WERI-Rb-1 (cell line): ENCODE results near the gene WDR3.

Experiments
- DNase-seq: peaks from one replicate; pipeline ENCODE4 v3.0.0-alpha.2; 2020
- H3K27ac ChIP-seq: fragments of 250-450 bp; sonication (Bioruptor Pico); 2 replicates; pipeline ENCODE4 v1.5.1; 2020; ENCODE audit warnings: mild to moderate bottlenecking, moderate library complexity
- H3K27me3 ChIP-seq: fragments of 250-450 bp; sonication (Bioruptor Pico); 2 replicates; pipeline ENCODE4 v1.5.1; 2021; ENCODE audit warnings: mild to moderate bottlenecking, low read depth, moderate library complexity; ENCODE audit not compliant: insufficient read depth, severe bottlenecking
- H3K36me3 ChIP-seq: fragments of 250-450 bp; sonication (Bioruptor Pico); 2 replicates; pipeline ENCODE4 v1.5.1; 2020; ENCODE audit warnings: mild to moderate bottlenecking, moderate library complexity
- H3K4me3 ChIP-seq: 2 replicates; pipeline ENCODE4 v1.5.1; 2011; ENCODE audit warnings: low read depth, mild to moderate bottlenecking, control low read depth, low read length
- H3K9me3 ChIP-seq: fragments of 250-450 bp; sonication (Bioruptor Pico); 2 replicates; pipeline ENCODE4 v1.5.1; 2021; ENCODE audit warnings: mild to moderate bottlenecking, moderate library complexity; ENCODE audit not compliant: severe bottlenecking
- TF ChIP-seq, protein P1 (sequence below): IDR thresholded peaks from 2 replicates; pipeline ENCODE4 v1.5.1; 2011; ENCODE audit warnings: low read depth, mild to moderate bottlenecking, control low read depth, inconsistent platforms, low read length

WDR3 gene

DNA sequence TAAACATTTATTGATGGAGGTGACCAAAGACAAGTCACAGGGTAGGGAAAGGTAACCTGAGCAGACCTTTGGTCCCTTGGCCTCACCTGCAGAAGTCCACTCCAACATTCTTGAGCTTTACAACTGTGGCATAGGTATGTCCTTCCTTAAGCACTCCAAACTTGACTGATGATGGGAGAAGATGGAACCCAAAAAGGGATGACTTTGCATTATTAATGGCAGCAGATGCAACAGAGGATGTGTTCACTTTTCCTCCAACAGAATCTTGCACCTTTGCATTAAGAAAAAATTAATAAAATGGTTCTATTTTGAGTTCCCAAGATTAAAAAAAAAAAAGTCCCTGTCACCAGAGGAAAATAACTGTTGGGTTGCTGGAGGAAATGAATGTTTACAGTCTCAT lies 42.2 kb downstream of the WDR3 start:
- Histone ChIP-seq H3K27ac (no peak overlapping the region), H3K4me3 (no peak overlapping the region), H3K9me3 (no peaks in the 10 kb centered on the region), H3K27me3 (no peaks in the 10 kb centered on the region), H3K36me3 (no peaks in the 10 kb centered on the region)
- no peak for DNase-seq
- TF ChIP-seq, protein P1, sequence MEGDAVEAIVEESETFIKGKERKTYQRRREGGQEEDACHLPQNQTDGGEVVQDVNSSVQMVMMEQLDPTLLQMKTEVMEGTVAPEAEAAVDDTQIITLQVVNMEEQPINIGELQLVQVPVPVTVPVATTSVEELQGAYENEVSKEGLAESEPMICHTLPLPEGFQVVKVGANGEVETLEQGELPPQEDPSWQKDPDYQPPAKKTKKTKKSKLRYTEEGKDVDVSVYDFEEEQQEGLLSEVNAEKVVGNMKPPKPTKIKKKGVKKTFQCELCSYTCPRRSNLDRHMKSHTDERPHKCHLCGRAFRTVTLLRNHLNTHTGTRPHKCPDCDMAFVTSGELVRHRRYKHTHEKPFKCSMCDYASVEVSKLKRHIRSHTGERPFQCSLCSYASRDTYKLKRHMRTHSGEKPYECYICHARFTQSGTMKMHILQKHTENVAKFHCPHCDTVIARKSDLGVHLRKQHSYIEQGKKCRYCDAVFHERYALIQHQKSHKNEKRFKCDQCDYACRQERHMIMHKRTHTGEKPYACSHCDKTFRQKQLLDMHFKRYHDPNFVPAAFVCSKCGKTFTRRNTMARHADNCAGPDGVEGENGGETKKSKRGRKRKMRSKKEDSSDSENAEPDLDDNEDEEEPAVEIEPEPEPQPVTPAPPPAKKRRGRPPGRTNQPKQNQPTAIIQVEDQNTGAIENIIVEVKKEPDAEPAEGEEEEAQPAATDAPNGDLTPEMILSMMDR = no peak

GRCh38 chr1:117976381-117976780 lies 46.8 kb downstream of the WDR3 start:
- no peak overlapping the region for H3K4me3 ChIP-seq
- H3K27me3 ChIP-seq = no peaks in the 10 kb centered on the region
- H3K27ac ChIP-seq = no peak overlapping the region
- H3K9me3 ChIP-seq = no peaks in the 10 kb centered on the region
- DNase-seq = no peak
- no peaks in the 10 kb centered on the region for H3K36me3 ChIP-seq
- TF ChIP-seq, protein P1 = no peak

DNA sequence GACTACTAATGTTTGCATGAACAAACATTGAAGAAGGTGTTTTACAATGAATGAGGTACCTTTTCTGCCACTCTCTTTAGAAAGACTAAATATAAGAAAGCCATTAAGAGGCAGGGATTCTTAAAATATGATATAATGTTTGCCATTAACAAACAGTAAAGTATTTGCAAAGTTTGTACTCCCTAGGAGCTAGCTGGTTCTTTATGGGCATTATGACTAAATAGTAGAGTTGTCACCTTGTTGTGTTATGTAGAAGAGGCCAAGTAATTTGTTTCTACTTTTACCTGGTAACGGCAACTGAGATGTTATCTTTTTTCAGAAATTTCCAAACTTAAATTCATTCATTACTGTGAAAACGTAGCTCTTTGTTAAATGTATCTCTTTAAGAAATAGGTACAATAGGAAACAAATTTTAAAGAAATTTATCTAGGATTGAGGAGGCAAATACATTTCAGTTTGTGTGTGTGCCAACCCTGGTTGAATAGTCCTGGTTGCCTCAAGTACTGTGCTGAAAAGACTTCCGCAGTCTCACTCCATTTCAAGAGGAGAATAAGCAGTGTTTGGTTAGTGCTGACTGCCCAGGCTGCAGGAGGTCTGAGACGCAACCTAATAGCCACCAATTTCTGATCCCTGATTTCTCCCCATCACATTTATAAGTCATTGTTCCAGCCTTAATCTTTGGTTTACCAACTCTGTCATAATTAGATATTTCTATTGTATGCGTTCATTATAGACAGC lies 52.1 kb downstream of the WDR3 start:
- no peaks in the 10 kb centered on the region for H3K36me3 ChIP-seq
- no peak overlapping the region for H3K27ac ChIP-seq
- TF ChIP-seq, protein P1 = no peak
- H3K27me3 ChIP-seq = no peaks in the 10 kb centered on the region
- H3K9me3 ChIP-seq = no peaks in the 10 kb centered on the region
- no peak overlapping the region for H3K4me3 ChIP-seq
- no peak for DNase-seq

GRCh38 chr1:117985239-117985638 lies 55.7 kb downstream of the WDR3 start:
- TF ChIP-seq, protein P1 = no peak
- no peaks in the 10 kb centered on the region for H3K9me3 ChIP-seq
- no peak overlapping the region for H3K27ac ChIP-seq
- H3K27me3 ChIP-seq = no peaks in the 10 kb centered on the region
- H3K4me3 ChIP-seq = no peak overlapping the region
- H3K36me3 ChIP-seq = no peaks in the 10 kb centered on the region
- DNase-seq = no peak

DNA sequence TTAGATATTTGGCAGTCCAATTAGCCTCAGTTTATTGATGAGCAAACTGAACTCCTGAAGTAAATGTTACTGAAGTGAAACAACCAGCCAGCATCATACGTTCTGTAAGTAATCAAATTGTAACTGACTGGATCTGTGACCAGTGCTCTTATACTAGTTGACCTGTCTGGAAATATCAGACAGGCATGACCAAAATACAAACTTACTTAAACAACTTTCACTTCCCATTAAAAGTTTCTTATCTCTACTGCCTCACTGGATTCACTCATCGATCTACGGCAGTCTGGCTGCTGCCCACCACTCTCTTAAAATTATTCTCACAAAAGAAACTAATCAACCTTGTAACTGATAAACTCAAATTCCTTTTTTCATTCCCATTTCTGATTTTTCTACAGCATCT lies 56.4 kb downstream of the WDR3 start:
- TF ChIP-seq, protein P1 = no peak
- no peak for DNase-seq
- H3K27me3 ChIP-seq = no peaks in the 10 kb centered on the region

GRCh38 chr1:118004312-118004711 lies 74.8 kb downstream of the WDR3 start:
- Histone ChIP-seq H3K27ac (no peak overlapping the region), H3K27me3 (no peaks in the 10 kb centered on the region), H3K9me3 (no peaks in the 10 kb centered on the region), H3K36me3 (no peaks in the 10 kb centered on the region), H3K4me3 (no peak overlapping the region)
- TF ChIP-seq, protein P1 = no peak
- no peak for DNase-seq

More for the DNA sequence above, 56.4 kb downstream of the WDR3 start:
- Histone ChIP-seq H3K9me3 (no peaks in the 10 kb centered on the region), H3K27ac (no peak overlapping the region), H3K36me3 (no peaks in the 10 kb centered on the region), H3K4me3 (no peak overlapping the region)
